GM19328 (cell line): ENCODE data around the gene AZIN2.
"Not testable (repeated sequence)": the region's sequence is repeated elsewhere in the genome, so short reads cannot be mapped to it uniquely, and the experiment has no call there.

Experiments used
- ATAC-seq: cut with Tn5 transposase; IDR thresholded peaks from one replicate; pipeline ENCODE4 v1.9.1; 2021; ENCODE audit warnings: mild to moderate bottlenecking, moderate library complexity; ENCODE audit not compliant: unreplicated experiment

Gene AZIN2

GRCh38 chr1:33080885-33081553 lies at the start of gene AZIN2:
Gene AZIN2 (plus strand): TSS chr1:33081153. CDS start chr1:33082250, 1,097 bp downstream.
- peak; percentile 94 for ATAC-seq

DNA sequence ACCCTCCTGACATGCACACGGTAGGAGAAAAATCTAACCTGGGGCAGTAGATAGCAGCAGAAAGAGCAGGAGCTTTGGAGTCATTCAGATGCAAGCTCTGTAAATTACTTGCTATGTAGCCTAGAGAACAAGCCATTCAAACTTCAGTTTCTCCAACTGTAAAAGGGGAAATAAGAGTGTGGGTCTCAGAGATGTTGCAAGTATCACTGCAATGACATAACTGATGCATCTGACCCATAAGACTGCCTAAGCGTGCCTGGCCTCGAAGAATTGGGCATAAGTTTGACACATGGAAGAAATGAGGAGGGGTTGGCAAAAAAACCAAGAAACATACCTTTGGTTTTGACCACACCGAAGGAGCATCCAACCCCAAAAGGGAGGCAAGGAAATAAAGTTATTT lies 49.4 kb upstream of the AZIN2 start:
- ATAC-seq: no peak

- no peak for ATAC-seq
Observed at GRCh38 chr1:33032126-33032869, 48.7 kb upstream of the AZIN2 start.

DNA sequence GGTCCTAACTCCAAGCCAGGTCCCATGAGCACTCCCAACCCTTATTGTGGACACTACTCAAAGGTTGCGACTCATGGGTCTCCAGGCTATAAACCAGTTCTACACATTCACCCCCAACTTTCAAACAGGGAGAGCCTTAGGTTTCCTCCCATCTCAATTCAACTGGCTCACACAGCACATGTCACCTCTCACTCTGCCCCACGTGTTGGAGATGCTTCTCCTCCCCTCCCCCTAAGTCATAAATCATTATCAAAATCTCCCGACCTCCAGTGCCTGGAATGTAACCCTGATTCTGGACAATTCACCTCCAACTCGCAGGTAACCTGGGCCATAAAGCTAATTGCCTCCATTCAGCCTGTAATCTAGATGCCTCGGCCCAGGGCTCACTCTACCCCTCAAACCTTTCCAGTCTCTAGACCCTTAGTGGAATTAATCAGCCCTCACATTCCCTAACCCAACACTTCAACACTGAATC lies 44.9 kb upstream of the AZIN2 start:
- no peak for ATAC-seq

- peak; percentile 97 for ATAC-seq
Observed at GRCh38 chr1:33036526-33037503, 44.1 kb upstream of the AZIN2 start, which contains the start of gene AK2. Gene AK2 (minus strand): TSS chr1:33036883. CDS start chr1:33036828, 55 bp downstream.

GRCh38 chr1:33039840-33040239 lies 41.1 kb upstream of the AZIN2 start:
- no peak for ATAC-seq

DNA sequence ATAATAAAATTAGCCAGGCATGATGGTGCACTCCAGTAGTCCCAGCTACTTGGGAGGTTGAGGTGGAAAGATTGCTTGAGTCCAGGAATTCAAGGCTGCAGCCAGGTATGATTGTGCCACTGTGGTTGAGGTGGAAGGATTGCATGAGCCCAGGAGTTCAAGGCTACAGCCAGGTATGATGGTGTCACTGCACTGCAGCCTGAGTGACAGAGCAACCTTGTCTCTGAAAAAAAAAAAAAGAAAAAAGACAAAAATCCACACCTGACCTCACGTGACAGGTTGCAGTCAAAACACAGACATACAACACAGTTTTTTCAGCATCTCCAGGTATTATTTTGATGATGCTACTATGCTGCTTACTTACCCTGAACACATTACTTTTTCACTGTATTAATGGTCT lies 39.9 kb upstream of the AZIN2 start:
- ATAC-seq: no peak

DNA sequence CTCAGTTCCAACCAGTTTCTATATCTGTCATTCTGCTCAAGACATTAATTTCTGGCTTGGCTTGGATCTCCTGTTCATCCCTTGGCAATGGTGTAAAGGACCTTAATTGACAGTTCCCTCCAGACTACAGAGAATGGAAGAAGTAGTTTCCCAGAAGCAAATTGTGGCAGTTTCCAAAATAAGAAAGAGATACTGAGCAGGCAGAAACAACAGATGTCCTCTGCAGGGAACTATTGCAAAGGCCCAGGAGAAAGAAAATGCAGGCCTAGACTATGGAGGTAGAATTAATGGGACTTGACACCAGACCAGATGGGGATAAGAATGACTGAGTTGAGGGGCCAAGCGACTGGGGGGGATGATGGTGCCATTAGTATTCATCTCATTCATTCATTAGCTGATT lies 38.1 kb upstream of the AZIN2 start:
- no peak for ATAC-seq

- no peak for ATAC-seq
Observed at GRCh38 chr1:33043267-33044092, 37.5 kb upstream of the AZIN2 start.

- ATAC-seq: no peak
Observed at GRCh38 chr1:33045246-33045645, 35.7 kb upstream of the AZIN2 start.

DNA sequence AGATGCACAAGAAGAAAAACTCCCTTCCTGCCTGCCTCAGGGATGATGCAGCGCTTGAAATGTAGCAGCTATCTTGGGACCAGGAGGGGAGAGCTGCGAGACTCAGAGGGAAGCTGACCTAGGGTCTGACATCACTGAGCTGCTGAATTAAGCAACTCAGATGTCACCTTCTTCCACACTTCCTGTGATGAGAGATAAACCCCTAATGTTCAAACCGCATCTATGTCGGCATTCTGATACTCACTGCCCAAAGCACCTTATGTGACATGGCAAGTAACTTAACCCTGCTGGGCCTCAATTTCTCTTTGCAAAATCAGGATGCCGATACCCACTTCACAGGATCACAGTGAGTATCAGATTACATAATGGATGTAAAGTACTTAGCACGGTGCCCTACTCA lies 35.1 kb upstream of the AZIN2 start:
- no peak for ATAC-seq

DNA sequence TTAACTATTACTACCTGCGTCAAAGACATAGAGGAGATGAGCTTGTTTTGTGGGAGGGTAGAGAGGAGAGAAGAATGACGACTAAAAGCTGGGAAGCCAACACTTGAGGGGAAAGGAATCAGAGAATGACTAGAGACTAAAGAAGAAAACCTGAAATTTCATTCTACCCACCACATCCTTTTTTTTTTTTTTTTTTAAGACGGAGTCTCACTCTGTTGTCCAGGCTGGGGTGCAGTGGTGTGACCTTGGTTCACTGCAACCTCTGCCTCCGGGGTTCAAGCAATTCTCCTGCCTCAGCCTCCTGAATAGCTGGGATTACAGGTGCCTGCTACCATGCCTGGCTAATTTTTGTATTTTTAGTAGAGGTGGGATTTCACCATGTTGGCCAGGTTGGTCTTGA lies 34.7 kb upstream of the AZIN2 start:
- not testable (repeated sequence) for ATAC-seq

GRCh38 chr1:33047290-33047689 lies 33.7 kb upstream of the AZIN2 start:
- no peak for ATAC-seq

GRCh38 chr1:33047839-33048305 lies 33.1 kb upstream of the AZIN2 start:
- no peak for ATAC-seq

DNA sequence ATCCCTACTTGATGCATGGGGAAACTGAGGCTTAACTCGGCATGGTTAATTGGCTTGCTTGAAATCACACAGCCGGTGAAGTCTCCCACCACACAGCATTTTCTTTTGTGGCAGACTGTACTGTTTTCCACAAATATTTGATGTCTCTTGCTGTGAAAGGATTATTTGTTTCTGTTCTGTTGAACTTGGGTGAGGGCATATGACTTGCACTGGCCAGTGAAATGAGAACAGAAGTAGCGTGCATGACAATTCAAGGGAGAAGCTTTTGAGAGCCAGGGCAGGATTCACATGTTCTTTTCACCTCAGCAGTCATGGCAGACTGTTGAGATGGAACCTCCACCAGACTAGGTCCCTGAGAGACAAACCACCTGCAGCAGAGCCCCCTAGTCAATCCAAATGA lies 32.5 kb upstream of the AZIN2 start:
- ATAC-seq: no peak

- ATAC-seq: no peak
Observed at GRCh38 chr1:33049371-33049770, 31.6 kb upstream of the AZIN2 start.

GRCh38 chr1:33050221-33051076 lies 30.5 kb upstream of the AZIN2 start:
- no peak for ATAC-seq

- no peak for ATAC-seq
Observed at GRCh38 chr1:33055210-33056008, 25.5 kb upstream of the AZIN2 start.
